Ovary (tissue), 3 donors: ENCODE measurements around the gene EFCC1.

ENCODE experiments used
- EP300 ChIP-seq: sonication (generic); formaldehyde crosslinking; IDR thresholded peaks from one replicate; pipeline ENCODE4 v1.6.1; 2017; ENCODE audit warnings: antibody characterized with exemption
- TF ChIP-seq, protein P1 (sequence below), 3 donors: fragments of 450-650 bp in 2 of 3; fragments of 200-600 bp in 1 of 3; IDR thresholded peaks; one replicate each; pipeline versions ENCODE4 v1.5.1 to v1.8.0; 2016 to 2022; ENCODE audit warnings: antibody characterized with exemption in 3 of 3, mild to moderate bottlenecking in 1 of 3
- donor health status: DM: no; HTN: no; CAD: no.

DNA sequence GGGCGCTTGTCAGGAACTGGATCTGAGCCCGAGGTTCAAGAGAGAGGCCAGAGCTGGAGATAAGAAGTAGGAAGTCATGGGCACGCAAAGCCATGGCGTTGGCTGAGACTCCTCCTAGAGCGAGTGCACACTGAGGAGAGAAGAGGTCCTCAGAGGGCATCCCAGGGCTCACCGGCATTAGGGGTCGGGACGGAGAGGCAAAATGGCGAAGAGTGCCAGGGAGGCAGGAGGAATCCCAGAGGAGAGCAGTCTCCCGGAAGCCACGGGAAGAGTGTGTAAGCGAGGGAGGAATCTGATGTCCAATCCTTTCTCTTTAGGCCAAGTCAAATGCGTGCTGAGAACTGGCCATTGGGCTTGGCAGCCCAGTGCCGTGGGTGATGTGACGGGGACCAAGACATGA, 24.0 kb downstream of the EFCC1 start:
- TF ChIP-seq, protein P1, sequence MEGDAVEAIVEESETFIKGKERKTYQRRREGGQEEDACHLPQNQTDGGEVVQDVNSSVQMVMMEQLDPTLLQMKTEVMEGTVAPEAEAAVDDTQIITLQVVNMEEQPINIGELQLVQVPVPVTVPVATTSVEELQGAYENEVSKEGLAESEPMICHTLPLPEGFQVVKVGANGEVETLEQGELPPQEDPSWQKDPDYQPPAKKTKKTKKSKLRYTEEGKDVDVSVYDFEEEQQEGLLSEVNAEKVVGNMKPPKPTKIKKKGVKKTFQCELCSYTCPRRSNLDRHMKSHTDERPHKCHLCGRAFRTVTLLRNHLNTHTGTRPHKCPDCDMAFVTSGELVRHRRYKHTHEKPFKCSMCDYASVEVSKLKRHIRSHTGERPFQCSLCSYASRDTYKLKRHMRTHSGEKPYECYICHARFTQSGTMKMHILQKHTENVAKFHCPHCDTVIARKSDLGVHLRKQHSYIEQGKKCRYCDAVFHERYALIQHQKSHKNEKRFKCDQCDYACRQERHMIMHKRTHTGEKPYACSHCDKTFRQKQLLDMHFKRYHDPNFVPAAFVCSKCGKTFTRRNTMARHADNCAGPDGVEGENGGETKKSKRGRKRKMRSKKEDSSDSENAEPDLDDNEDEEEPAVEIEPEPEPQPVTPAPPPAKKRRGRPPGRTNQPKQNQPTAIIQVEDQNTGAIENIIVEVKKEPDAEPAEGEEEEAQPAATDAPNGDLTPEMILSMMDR (IDR thresholded peaks at IDR 0.05), result no peak
- TF ChIP-seq EP300, result no peak
